HepG2 (cell line): Measurements from ENCODE around the gene BRCA1. TPM values are rescaled to one million over a fixed set of nuclear protein-coding genes. Genes with fewer than 3 reads are reported as not detected.

ENCODE experiments used
- ATF7-NPFF ChIP-seq: sonication (generic); formaldehyde crosslinking; IDR thresholded peaks from 2 replicates; pipeline ENCODE4 v1.8.1; 2023; ENCODE audit warnings: mild to moderate bottlenecking, low read depth, missing genetic modification reagents, moderate library complexity
- CENPX ChIP-seq: sonication (generic); formaldehyde crosslinking; IDR thresholded peaks from 2 replicates; pipeline ENCODE4 v1.9.0; 2021; ENCODE audit warnings: mild to moderate bottlenecking, missing genetic modification reagents, moderate library complexity
- DNMT3B ChIP-seq: conservative IDR thresholded peaks from 2 replicates; pipeline ENCODE4 v1.6.1; 2016; ENCODE audit warnings: missing biosample characterization, control low read depth
- FOXM1 ChIP-seq: sonication (generic); formaldehyde crosslinking; IDR thresholded peaks from 2 replicates; pipeline ENCODE4 v1.5.0; 2020; ENCODE audit warnings: missing genetic modification reagents
- HDAC1 ChIP-seq: sonication (generic); formaldehyde crosslinking; IDR thresholded peaks from 2 replicates; pipeline ENCODE4 v1.5.1; 2020; ENCODE audit warnings: mild to moderate bottlenecking, missing genetic modification reagents
- HDAC6 ChIP-seq: fragments of 200-600 bp; sonication (generic); IDR thresholded peaks from 2 replicates; pipeline ENCODE4 v1.7.0; 2017; ENCODE audit warnings: mild to moderate bottlenecking, antibody characterized with exemption, low read length, low read depth
- NR3C1 ChIP-seq: sonication (generic); formaldehyde crosslinking; IDR thresholded peaks from 2 replicates; pipeline ENCODE4 v1.4.0; 2020; ENCODE audit warnings: missing genetic modification reagents
- PAX8 ChIP-seq: sonication (generic); formaldehyde crosslinking; IDR thresholded peaks from 2 replicates; pipeline ENCODE4 v1.8.0; 2022; ENCODE audit warnings: mild to moderate bottlenecking, missing genetic modification reagents, borderline replicate concordance
- SIN3A ChIP-seq: IDR thresholded peaks from 2 replicates; pipeline ENCODE4 v1.6.1; 2011; ENCODE audit warnings: low read depth, mild to moderate bottlenecking, control low read depth, low read length, borderline replicate concordance
- TEAD3 ChIP-seq: optimal IDR thresholded peaks from 2 replicates; pipeline ENCODE3; 2016; ENCODE audit warnings: borderline replicate concordance
- ZNF225 ChIP-seq: sonication (generic); formaldehyde crosslinking; IDR thresholded peaks from 2 replicates; pipeline ENCODE4 v1.4.0; 2020; ENCODE audit warnings: mild to moderate bottlenecking, missing genetic modification reagents
- ZNF382 ChIP-seq: sonication (generic); formaldehyde crosslinking; IDR thresholded peaks from 2 replicates; pipeline ENCODE4 v1.5.0; 2020; ENCODE audit warnings: missing genetic modification reagents, mild to moderate bottlenecking, borderline replicate concordance
- ZNF510 ChIP-seq: sonication (generic); formaldehyde crosslinking; IDR thresholded peaks from 2 replicates; pipeline ENCODE4 v1.4.0; 2020; ENCODE audit warnings: low read depth, mild to moderate bottlenecking, missing genetic modification reagents
- ZNF713 ChIP-seq: sonication (generic); formaldehyde crosslinking; IDR thresholded peaks from 2 replicates; pipeline ENCODE4 v1.4.0; 2020; ENCODE audit warnings: mild to moderate bottlenecking, missing genetic modification reagents
- ZNF780A ChIP-seq: sonication (generic); formaldehyde crosslinking; IDR thresholded peaks from 2 replicates; pipeline ENCODE4 v1.8.0; 2022; ENCODE audit warnings: mild to moderate bottlenecking, missing genetic modification reagents, moderate library complexity
- polyA plus RNA-seq, 8 experiments: library from polyadenylated mRNA; depleted of rRNA in 3 of 8; stranded (reverse) in 7 of 8; unstranded in 1 of 8; fragments of >200 nt; fragmentation: Illumina TruSeq in 4 of 8; extraction: Trizol in 4 of 8; gene quantifications; 2 replicates each; pipeline versions ENCODE4 v1.2.1 to v1.2.3, GENCODE V29; 2011 to 2016; ENCODE audit warnings: low read depth in 4 of 8, missing spikeins in 1 of 8, mixed read lengths in 1 of 8; ENCODE audit not compliant: insufficient read depth in 1 of 8
- total RNA-seq, 5 experiments: library from RNA; depleted of rRNA; stranded (reverse); fragments of >200 nt; fragmentation: Illumina TruSeq; extraction: Trizol; gene quantifications; 2 replicates each; pipeline ENCODE4 v1.2.3, GENCODE V29; 2016; ENCODE audit warnings: low read depth in 1 of 5
- TF ChIP-seq, protein P1 (sequence below): sonication (generic); formaldehyde crosslinking; IDR thresholded peaks from 2 replicates; pipeline ENCODE4 v1.5.1; 2020; ENCODE audit warnings: mild to moderate bottlenecking, missing genetic modification reagents
- TF ChIP-seq, protein P2 (sequence below): sonication (generic); formaldehyde crosslinking; IDR thresholded peaks from 2 replicates; pipeline ENCODE4 v1.4.0; 2020; ENCODE audit warnings: missing genetic modification reagents
- TF ChIP-seq, protein P3 (sequence below): sonication (generic); formaldehyde crosslinking; IDR thresholded peaks from 2 replicates; pipeline ENCODE4 v1.8.0; 2022; ENCODE audit warnings: mild to moderate bottlenecking, missing genetic modification reagents, moderate library complexity

BRCA1 gene
- total and polyA plus RNA-seq, 2 of the 13 experiments (the other 11 are each of a cell fraction or from before 2014, with no cell fraction given): 13.3 to 37.5 TPM

DNA sequence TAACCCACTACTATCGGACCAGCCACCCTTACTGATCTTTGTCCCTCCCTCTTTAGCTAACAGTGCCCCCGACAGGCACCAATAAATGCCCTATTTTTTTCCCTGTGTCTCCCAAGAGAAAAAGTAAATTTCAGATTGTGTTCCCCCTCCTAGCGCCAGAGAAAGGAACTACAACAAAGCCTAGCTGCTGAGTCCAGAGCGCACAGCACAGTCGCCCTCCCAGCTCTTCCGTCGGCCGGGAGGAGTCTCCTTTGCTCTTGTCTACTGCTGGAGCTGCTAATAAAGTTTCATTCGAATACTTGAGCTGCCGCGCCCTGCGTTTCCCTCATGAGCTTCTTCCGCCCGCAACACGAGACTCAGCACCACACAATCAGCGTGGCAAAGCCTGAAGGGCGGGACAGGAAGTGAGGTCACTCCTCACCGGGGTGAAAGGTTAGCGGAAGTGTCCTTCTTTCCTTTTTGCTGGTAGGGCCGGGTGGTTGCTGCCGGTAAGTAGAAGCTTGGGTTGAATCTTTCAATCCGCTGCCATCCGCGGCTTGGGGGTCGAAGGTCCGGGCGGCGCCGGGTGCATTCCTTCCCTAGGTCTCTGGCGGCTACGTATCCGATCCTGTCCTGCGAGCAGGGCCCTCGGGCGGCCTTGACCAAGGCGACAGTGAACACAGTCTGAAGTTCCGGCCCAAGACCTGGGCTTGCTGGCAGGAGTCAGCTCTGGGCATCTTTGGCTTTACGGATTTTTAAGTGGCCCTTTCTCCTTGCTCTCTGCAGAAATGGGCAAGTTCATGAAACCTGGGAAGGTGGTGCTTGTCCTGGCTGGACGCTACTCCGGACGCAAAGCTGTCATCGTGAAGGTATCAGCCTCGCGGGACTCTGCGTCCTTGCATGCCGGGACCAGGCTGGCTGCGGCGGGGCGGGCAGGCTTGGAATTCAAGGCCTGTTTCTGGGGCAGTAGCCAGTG lies 126.9 kb downstream of the BRCA1 start, which contains the start of gene RPL27 (continued):
- TF ChIP-seq, protein P1, sequence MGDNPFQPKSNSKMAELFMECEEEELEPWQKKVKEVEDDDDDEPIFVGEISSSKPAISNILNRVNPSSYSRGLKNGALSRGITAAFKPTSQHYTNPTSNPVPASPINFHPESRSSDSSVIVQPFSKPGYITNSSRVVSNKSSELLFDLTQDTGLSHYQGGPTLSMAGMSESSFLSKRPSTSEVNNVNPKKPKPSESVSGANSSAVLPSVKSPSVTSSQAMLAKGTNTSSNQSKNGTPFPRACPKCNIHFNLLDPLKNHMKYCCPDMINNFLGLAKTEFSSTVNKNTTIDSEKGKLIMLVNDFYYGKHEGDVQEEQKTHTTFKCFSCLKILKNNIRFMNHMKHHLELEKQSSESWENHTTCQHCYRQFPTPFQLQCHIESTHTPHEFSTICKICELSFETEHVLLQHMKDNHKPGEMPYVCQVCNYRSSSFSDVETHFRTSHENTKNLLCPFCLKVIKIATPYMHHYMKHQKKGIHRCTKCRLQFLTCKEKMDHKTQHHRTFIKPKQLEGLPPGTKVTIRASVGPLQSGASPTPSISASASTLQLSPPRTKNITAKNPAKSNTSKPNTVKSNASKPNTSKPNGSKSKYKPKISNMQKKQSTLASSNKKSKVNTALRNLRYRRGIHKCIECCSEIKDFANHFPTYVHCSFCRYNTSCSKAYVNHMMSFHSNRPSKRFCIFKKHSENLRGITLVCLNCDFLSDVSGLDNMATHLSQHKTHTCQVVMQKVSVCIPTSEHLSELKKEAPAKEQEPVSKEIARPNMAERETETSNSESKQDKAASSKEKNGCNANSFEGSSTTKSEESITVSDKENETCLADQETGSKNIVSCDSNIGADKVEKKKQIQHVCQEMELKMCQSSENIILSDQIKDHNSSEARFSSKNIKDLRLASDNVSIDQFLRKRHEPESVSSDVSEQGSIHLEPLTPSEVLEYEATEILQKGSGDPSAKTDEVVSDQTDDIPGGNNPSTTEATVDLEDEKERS (CRISPR knock-in tag): peak; percentile 96
- no peak for TF ChIP-seq NR3C1 (CRISPR knock-in tag)
- TF ChIP-seq ZNF713 (CRISPR knock-in tag): peak; percentile 69; the same call in 1 of the 2 replicates
- TF ChIP-seq ZNF510: 0 out of 2 replicates have a peak, but pooled peaks have one; percentile 80
- no peak for TF ChIP-seq CENPX
- TF ChIP-seq TEAD3 (CRISPR knock-in tag): peak; percentile 99
- peak; percentile 89 for TF ChIP-seq DNMT3B (CRISPR knock-in tag)
- no peak for TF ChIP-seq HDAC6
- TF ChIP-seq PAX8 (CRISPR knock-in tag): peak; percentile 73
- TF ChIP-seq SIN3A: no peak
- no peak for TF ChIP-seq ZNF382 (CRISPR knock-in tag)
- peak; percentile 90 for TF ChIP-seq ATF7-NPFF (CRISPR knock-in tag)
- TF ChIP-seq, protein P2, sequence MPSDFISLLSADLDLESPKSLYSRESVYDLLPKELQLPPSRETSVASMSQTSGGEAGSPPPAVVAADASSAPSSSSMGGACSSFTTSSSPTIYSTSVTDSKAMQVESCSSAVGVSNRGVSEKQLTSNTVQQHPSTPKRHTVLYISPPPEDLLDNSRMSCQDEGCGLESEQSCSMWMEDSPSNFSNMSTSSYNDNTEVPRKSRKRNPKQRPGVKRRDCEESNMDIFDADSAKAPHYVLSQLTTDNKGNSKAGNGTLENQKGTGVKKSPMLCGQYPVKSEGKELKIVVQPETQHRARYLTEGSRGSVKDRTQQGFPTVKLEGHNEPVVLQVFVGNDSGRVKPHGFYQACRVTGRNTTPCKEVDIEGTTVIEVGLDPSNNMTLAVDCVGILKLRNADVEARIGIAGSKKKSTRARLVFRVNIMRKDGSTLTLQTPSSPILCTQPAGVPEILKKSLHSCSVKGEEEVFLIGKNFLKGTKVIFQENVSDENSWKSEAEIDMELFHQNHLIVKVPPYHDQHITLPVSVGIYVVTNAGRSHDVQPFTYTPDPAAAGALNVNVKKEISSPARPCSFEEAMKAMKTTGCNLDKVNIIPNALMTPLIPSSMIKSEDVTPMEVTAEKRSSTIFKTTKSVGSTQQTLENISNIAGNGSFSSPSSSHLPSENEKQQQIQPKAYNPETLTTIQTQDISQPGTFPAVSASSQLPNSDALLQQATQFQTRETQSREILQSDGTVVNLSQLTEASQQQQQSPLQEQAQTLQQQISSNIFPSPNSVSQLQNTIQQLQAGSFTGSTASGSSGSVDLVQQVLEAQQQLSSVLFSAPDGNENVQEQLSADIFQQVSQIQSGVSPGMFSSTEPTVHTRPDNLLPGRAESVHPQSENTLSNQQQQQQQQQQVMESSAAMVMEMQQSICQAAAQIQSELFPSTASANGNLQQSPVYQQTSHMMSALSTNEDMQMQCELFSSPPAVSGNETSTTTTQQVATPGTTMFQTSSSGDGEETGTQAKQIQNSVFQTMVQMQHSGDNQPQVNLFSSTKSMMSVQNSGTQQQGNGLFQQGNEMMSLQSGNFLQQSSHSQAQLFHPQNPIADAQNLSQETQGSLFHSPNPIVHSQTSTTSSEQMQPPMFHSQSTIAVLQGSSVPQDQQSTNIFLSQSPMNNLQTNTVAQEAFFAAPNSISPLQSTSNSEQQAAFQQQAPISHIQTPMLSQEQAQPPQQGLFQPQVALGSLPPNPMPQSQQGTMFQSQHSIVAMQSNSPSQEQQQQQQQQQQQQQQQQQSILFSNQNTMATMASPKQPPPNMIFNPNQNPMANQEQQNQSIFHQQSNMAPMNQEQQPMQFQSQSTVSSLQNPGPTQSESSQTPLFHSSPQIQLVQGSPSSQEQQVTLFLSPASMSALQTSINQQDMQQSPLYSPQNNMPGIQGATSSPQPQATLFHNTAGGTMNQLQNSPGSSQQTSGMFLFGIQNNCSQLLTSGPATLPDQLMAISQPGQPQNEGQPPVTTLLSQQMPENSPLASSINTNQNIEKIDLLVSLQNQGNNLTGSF (CRISPR knock-in tag): no peak
- no peak for TF ChIP-seq FOXM1 (CRISPR knock-in tag)
- TF ChIP-seq ZNF780A (CRISPR knock-in tag): peak; percentile 47; the same call in 1 of the 2 replicates
- peak; percentile 96 for TF ChIP-seq ZNF225
- TF ChIP-seq HDAC1 (CRISPR knock-in tag): peak; percentile 97
- TF ChIP-seq, protein P3, sequence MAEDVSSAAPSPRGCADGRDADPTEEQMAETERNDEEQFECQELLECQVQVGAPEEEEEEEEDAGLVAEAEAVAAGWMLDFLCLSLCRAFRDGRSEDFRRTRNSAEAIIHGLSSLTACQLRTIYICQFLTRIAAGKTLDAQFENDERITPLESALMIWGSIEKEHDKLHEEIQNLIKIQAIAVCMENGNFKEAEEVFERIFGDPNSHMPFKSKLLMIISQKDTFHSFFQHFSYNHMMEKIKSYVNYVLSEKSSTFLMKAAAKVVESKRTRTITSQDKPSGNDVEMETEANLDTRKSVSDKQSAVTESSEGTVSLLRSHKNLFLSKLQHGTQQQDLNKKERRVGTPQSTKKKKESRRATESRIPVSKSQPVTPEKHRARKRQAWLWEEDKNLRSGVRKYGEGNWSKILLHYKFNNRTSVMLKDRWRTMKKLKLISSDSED (CRISPR knock-in tag): no peak
